ENCODE results near the gene PAK4.
A peak's percentile ranks its signal among the peaks of the same experiment; 100 is the strongest.
"Not testable (repeated sequence)": the region's sequence is repeated elsewhere in the genome, so short reads cannot be mapped to it uniquely, and the experiment has no call there.

PAK4 gene

DNA sequence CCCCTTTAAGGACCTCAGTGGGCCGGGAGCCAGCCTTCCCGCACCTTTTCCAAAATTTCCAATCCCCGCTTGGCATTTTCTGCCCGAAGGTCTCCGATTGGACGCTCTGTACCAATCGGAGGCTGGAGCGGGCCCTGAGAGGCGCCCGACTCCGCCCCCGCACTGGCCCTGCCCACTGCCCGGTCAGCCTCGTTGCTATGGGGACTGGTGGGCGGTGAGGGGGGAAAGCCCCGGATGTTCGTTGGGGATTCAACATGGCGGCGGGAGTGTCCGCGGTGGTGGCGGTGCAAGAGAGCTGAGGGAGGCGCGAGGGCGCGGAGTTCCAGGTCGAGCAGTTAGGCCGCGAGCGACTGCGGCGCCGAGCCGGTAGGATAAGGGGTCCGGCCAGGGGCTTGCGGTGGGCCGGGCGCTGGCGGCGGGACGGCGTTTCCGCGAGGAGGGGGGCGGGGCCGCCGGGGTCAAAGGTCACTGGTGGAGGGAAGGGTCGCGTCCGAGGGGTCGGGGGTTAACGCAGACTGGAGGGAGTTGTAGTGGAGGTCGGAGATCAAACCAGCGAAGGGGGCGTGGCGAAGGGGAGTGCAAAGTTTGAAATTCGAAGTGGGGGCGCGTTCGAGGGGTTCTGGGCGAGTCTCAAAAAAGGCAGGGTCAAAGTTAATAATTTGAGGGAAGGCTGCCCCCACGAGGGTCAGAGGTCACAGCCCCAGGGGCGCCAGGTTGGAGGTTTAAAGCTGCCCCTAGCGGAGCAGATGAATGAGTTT, at the start of gene PAK4:
Gene PAK4, plus strand, starts transcription at position 233 of the 758 bp plus-strand sequence. CDS start 43,768 bp downstream, outside the sequence.
- peak; percentile 98 for DNase-seq (ENCODE audit: low spot score)

DNA sequence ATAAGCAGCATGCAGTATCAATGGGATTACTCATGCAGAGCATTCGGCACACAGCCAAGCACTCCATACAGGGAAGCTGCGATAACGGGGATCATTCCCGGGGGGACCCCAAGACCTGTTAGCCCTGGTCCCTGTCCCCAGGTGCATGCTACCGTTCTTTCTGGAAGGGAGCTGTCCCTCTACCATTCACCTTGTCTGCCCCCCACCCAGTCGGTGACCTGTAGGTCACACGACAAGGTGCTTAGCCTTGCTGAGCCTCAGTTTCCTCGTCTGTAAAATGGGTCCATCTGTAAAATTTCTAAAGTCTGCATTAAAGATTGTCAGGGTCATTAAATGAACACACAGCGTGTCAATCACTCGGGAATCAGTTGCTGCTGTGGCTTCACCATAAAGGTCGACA, 48.3 kb upstream of the PAK4 start:
- no peak for DNase-seq (ENCODE audit: low spot score)

DNA sequence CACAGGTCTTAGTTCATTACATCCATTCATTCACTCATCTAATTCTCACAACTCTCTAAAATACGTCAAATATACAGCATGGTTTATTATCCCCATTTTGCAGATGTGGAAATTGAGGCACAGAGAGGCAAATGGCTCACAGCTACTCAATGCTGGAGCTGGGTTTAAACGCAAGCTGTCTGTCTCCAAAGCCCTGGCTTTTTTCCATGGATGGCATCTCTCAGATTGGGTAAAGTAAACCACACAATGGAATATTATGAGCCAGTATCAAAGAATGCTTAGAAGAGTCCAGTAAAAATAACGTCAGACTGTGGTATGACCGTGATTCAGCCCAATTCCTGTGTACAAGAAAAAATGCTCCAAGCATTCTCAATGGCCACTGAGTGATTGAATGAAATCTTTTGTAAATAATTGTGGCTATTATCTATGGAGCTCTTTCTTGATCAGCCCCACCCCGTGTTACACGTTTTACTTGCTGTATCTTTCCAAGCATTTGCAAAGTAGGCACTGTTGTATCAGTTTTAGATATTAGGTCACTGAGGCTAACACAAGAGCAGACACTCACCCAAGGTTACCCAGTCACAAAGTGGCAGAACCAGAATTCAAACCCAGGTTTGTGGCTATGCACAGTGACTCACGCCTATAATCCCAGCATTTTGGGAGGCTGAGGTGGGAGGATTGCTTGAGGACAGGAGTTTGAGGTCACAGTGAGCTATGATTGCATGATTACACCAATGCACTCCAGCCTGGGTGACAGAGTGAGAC, 47.0 kb upstream of the PAK4 start:
- DNase-seq (ENCODE audit: low spot score): no peak

DNA sequence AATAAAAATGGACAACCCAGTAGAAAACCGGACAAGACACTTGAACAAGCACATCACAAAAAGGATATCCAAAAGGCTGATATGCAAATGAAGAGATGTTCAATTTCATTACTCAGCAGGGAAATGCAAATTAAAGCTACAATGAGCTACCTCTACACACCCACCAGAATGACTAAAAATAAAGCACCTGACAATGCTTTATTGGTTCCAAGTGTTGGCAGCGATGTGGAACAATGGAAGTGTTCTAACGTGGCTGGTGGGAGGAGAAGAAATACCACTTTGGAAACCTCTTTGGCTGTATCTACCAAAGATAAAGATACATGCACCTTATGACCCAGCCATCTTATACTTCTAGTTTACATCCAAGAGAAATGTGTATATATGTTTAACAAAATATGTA, 45.2 kb upstream of the PAK4 start:
- DNase-seq (ENCODE audit: low spot score): no peak

DNA sequence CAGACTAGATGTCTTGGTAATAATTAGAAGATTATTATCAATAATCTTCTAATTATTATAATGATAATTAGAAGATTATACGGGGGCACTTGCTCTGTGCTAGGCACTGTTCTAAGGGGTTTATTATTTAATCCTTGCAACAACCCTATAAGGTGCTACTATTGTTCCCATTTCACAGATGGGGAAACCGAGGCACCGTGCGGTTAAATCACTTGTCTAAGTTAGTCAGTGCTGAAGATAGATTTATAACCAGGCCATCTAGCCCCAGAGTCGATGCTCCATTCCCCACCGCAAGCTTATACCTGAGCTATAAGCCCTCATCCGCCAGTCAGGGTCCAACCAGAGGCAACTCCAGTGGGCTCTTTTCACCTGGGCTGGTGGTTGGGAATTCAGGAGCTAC, 43.4 kb upstream of the PAK4 start:
- no peak for DNase-seq (ENCODE audit: low spot score)

DNA sequence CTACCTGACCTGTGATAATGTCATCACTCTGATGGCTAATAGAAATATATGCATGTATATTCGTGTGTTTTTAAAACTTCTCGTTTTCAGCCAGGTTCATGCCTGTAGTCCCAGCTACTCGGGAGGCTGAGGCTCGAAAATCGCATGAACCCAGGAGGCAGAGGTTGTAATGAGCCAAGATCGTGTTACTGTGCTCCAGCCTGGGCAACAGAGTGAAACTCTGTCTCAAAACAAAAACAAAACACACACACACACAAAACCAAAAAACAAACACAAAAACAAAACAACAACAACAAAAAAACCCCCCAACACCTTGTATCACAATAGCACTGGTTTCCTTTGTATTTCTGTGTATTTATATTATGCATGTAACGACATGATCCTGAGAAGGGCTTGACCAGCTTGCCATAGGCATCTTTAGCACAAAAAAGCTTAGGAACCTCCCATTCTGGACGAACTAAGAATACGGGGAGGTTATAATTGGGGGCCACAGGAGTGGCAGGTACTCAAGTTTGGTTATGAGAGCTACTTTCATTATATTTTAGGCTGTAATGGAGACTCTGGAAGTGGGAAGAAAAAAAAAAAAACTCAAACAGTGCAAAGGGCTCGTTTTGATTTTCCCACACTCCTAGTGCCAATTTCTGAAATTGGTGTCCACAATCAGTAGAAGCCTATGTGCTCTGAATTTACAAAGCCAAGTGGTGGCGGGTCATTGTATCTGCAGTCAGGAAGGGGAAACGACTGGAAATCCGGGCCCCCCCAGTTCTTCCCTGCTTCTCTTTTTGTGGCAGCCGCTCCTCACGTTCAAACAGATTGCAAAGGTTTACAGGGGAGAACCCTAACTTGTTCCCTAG, 42.6 kb upstream of the PAK4 start:
- no peak for DNase-seq (ENCODE audit: low spot score)

DNA sequence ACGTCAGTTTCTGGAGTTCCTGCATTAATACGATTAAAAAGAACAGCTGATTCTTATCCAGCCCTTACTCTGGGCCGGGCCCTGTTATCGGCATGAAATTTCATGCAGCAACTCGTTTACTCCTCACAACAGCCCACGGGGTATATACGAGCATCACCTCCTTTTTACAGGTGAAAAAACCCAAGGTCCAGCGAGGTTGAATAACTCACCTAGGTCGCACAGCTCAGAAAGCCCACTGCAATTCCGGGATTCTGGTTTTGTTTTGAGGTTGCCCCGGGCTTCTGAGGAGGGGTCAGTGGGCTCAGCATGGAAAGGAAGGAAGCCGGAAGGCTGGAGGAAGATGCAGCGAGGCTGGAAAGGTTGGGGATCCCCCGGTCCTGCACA, 42.0 kb upstream of the PAK4 start:
- DNase-seq (ENCODE audit: low spot score): no peak

DNA sequence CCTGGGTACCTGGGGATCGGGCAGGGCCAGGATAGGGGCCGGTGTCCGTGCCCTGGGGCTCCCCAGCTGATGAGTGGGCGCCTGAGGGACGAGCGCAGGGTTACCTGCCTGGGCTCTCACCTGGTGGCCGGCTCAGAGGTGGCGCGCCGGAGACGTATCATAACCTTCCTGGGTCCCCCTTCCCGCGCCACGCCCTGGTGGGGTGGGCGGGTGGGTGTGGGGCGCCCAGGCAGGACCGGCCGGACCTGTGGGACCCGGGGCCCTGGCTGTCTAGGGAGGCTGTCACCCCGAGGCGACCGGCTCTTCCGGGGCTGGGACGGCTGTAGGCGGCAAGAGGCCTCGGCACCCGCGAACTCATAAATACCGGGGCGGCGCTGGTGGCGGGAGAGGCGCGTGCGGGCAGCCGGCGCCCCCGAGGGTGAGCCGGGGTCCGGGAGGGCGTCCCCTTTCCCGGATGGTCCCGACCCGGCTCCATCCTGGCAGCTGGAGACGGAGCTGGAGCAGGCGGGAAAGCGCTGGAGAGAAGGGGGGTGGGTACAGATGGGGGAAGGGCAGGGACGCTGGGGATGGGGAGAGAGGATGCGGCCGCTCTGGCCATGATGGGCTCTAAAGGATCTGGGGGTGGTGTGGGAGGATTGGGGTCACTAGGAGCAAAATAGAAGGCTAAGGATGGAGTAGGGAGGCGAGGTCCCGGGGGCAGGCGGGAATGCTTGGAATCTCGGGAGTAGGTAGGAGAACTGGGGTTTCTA, 41.4 kb upstream of the PAK4 start, which contains the start of gene ACP7:
Gene ACP7, plus strand, starts transcription at position 386 of the 749 bp plus-strand sequence. CDS start 902 bp downstream, outside the sequence.
- DNase-seq (ENCODE audit: low spot score): no peak

DNA sequence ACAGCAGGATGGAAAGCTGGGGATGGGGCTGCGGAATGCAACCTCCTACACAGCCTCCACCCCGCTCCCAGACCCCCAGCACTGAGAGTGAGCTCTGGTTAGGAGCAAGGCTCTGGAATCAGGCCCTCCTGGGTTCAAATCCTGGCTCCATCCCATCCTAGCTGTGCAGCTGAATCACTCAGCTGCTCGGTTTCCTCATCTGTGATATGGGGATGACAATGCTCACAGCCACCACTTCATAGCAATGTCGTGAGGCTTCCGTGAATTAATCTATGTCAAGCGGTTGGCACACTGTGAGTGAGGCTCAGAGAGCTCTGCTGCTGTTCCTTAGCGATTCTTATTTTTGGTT, 40.9 kb upstream of the PAK4 start:
- DNase-seq (ENCODE audit: low spot score): no peak

DNA sequence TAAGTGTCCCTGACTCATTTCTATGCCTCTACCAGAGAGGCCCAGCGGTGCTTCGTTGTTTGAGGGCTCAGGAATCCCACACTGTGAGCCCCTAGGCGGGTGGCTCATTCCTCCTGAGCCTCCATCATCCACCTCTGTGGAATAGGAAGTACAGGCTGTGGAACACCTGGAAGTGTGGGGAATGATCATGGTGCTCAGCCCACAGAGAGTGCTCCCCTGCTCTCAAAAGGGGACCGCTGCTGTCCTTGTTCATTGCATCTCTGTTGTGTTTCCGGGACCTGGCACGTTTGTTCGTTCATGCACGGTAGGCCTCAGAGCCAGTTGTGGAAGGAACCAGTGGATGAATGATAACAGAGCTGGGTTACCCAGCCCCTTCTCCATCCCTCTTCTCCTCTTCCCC, 40.2 kb upstream of the PAK4 start:
- no peak for DNase-seq (ENCODE audit: low spot score)

DNA sequence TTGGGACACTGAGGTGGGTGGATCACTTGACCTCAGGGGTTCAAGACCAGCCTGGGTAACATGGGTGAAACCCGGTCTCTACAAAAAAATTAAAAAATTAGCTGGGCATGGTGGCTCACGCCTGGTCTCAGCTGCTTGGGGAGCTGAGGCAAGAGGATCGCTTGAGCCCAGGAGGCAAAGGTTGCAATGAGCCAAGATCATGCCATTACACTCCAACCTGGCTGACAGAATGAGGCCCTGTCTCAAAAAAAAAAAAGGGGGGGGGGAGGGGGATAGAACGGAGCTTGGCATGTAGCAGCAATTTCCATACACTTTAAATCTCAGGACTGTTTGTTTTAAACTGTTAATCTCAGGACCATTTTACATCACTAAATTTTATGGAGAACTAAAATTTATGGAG, 39.2 kb upstream of the PAK4 start:
- DNase-seq (ENCODE audit: low spot score): no peak

DNA sequence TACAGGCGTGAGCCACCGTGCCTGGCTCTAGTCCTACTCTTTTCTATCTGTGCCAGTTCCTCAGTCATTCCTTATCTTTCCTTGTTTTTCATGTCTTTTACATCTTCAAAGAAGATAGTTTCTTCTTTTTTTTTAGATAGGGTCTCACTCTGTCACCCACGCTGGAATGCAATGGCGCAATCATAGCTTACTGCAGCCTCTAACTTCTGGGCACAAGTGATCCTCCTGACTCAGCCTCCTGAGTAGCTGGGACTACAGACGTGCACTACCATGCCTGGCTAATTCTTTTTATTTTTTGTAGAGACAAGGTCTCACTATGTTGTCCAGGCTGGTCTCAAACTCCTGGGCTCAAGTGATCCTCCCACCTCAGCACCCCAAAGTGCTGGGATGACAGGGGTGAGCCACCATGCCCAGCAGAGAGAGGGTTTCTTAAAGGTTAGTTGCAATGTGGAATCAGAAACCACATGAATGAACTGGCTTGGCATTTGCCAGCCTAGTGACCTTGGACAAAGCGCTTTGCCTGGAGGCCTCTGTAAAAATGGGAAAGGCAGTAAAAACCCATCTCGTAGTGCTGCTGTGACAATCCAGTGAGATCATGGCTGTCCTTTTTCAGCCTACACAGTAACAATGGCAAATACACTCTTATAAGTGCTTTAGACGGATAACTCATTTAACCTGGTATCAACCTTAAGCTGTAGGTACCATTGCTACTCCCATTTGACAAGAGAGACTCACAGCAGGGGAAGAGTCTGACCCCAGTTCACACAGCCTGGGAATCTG, 37.5 kb upstream of the PAK4 start:
- DNase-seq (ENCODE audit: low spot score): no peak

DNA sequence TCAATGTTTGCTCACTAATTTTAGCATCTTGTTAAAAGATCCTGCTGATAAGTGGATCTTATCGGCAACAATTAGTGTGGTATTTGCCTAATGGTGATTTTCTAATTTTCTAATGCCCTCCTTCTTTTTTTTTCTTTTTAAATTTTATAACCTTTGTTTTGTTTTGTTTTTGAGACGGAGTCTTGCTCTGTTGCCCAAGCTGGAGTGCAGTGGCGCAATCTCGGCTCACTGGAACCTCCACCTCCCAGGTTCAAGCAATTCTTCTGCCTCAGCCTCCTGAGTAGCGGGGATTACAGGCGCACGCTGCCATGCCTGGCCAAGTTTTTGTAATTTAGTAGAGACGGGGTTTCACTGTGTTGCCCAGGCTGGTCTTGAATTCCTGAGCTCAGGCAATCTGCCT, 35.6 kb upstream of the PAK4 start:
- DNase-seq (ENCODE audit: low spot score): not testable (repeated sequence)

DNA sequence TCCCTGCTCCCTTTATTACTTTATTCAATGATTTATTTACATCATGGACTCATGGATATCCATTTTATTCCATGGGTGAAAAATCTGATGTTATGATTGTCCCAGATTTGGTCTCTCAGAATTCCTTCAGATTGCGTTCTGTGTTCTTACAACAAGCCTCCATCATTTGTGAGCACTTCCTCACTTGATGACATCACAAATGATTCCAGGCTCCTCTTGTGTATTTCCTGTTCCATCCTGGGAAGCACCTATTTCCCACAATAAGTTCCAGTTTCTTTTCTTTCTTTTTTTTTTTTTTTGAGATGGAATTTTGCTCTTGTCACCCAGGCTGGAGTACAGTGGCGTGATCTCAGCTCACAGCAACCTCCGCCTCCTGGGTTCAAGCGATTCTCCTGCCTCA, 34.7 kb upstream of the PAK4 start:
- DNase-seq (ENCODE audit: low spot score): no peak

DNA sequence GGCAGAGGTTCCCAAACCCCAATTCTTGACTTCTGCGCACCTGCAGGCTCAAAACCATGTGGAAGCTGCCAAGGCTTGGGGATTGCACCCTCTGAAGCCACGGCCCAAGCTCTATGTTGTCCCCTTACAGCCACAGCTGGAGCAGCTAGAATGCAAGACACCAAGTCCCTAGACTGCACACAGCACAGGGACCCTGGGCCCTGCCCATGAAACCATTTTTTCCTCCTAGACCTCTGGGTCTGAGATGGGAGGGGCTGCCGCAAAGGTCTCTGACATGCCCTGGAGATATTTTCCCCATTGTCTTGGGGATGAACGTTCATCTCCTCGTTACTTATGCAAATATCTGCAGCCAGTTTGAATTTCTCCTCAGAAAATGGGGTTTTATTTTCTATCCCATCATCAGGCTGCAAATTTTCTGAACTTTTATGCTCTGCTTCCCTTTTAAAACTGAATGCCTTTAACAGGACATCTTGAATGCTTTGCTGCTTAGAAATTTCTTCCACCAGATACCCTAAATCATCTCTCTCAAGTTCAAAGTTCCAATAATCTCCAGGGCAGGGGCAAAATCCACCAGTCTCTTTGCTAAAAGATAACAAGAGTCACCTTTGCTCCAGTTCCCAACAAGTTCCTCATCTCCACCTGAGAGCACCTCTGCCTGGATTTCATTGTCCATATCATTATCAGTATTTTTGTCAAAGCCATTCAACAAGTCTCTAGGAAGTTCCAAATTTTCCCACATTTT, 29.6 kb upstream of the PAK4 start:
- DNase-seq (ENCODE audit: low spot score): not testable (repeated sequence)

DNA sequence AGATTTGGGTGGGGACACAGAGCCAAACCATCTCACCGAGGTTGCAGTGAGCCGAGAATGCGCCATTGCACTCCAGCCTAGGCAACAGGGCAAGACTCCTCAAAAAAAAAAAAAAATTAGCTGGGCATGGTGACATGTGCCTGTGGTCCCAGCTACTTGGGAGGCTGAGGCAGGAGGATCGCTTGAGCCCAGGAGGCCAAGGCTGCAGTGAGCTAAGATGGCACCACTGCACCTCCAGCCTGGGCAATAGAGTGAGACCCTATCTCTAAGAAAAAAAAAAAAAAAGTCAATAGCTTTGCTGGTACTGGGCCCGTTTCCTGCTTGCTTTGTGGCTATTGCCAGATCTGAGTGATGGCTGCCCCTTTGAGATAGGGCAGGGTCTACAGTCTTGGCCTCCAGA, 28.3 kb upstream of the PAK4 start:
- no peak for DNase-seq (ENCODE audit: low spot score)

DNA sequence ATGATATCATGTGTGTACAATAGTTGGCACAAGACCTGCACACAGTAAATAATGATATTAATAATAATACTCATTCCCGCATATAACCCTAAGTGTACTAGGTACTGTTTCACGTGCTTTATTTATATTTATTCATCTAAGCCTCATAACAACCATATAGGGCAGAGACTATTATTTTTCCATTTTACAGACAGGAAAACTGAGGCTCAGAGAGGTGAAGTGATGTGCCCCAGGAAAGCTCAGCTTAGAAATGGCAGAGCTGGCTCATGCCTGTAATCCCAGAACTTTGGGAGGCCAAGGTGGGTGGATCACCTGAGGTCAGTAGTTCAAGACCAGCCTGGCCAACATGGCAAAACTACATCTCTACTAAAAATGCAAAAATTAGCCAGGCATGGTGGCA, 27.9 kb upstream of the PAK4 start:
- DNase-seq (ENCODE audit: low spot score): no peak

DNA sequence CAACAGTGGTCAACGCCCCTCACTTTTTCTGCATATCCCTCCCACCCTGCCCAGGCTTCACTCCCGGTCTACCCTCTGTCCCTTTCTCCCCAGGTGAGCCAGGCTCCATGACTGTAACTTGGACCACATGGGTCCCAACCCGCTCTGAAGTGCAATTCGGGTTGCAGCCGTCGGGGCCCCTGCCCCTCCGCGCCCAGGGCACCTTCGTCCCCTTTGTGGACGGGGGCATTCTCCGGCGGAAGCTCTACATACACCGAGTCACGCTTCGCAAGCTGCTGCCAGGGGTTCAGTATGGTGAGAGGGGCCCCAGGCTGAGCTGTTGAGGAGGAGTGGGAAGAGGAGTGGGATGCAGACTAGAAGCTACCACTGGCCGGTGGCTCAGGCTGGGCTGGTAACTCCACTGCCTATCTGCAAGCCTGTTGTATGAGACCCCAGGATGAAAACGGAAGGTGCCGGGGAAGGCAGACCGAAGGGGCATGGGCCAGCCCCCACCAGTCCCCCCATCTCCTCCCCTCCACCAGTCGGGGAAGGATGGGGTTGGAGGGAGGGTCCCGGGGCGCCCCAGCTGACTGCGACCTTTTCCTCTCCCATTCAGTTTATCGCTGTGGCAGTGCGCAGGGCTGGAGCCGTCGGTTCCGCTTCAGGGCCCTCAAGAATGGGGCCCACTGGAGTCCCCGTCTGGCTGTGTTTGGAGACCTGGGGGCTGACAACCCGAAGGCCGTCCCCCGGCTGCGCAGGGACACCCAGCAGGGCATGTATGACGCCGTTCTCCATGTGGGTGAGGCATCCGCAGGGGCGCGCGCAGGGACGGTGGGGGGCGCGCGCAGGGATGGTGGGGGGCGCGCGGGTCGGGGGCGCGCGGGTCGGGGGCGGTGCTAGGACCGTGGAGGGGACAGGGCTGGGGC, 27.0 kb upstream of the PAK4 start:
- DNase-seq (ENCODE audit: low spot score): no peak

DNA sequence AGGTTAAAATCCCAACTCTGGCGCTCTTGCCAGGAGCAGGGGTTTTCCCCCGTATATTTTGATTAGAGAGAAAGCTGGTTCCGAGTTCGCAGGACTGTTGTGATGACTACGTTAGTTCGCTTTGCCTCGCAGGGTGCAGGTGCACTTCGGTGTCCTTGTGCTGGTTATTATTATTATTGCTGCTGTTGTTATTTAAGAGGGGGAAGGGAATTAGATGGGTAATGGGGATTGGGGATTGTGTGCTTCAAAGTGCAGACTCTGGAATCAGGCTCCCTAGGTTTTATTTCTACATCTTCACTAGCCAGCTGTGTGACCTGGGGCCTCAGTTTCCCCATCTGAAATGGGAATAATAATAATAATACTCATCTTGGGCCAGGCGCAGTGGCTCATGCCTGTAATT, 26.2 kb upstream of the PAK4 start:
- DNase-seq (ENCODE audit: low spot score): no peak
